ENCODE data around the gene SLBP.

SLBP gene

DNA sequence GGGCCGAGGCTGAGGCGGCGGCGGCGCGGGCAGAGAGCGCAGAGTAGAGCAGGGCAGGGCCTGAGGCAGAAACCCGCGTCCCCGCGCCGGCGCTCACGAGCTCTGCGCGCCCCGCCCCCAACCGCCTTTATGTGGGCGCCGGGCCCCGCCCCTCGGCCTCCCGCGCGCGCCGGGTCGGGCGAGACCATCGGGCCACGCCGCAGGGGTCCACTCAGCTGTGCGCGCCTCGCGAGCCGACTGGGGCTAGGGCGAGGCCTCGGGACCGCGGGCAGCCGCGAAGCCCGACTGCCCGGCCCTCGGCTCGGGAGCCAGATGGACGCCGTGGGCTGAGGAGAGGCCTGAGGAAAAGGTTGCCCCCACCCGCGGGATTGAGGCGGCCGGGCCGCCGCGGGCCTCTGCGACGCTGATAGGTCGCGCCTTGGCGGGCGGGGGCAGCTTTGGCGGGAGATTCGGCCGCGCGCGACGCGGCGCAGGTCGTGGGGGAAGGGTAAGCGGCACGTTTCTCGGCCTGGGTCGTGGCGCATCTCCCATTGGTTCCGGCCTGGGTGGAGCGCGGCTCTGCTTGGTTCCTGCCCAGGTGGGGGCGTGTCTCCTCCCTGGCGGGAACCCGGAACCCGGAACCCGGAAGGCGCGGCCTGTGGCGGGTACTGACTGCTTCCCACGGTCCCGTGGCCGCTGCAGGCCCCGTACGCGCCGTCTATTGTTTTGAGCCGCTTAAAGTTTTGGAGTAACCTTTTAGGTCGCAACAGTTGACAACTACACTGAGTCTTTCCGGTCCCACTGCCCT is at the start of gene SLBP:
SLBP (minus strand) TSS at position 104 of the 787 bp plus-strand sequence. CDS start 131 bp downstream, outside the sequence.
- Mint-ChIP-seq H3K27me3 (no peaks in the 10 kb centered on the region), H3K27ac (peak within 1 kb of the TSS; percentile 98), H3K36me3 (peaks cover 13% of the 10 kb centered on the region), H3K9me3 (ENCODE audit: low read depth) (no peaks in the 10 kb centered on the region), H3K4me3 (peak within 1 kb of the TSS; percentile 99), H3K4me1 (ENCODE audit: low read depth) (peaks cover 52% of the 10 kb centered on the region)

DNA sequence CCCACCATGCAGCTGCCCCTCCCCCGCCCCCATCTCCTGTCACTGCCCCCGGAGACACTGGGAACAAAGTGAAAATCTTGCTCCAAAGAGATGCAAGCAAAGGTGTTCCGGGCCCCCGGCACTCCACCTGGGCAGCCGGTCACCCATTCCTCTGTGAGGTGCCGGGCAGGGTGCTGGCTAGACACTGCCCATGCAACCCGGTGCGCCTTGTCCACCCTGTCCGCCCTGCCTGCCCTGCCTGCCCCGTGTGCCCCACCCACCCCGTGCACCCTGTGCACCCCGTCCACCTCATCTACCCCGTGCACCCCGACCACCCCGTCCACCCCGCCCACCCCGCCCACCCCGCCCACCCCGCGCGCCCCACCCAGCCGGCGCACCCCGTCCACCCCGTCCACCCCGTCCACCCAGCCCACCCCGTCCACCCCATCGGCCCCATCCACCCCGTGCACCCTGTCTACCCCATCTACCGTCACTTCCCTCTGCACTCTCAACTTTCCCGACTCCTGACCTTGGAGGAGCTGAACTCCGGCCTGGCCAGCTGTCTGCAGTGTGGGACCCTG is 49.1 kb upstream of the SLBP start:
- H3K4me3 Mint-ChIP-seq = no peak overlapping the region

DNA sequence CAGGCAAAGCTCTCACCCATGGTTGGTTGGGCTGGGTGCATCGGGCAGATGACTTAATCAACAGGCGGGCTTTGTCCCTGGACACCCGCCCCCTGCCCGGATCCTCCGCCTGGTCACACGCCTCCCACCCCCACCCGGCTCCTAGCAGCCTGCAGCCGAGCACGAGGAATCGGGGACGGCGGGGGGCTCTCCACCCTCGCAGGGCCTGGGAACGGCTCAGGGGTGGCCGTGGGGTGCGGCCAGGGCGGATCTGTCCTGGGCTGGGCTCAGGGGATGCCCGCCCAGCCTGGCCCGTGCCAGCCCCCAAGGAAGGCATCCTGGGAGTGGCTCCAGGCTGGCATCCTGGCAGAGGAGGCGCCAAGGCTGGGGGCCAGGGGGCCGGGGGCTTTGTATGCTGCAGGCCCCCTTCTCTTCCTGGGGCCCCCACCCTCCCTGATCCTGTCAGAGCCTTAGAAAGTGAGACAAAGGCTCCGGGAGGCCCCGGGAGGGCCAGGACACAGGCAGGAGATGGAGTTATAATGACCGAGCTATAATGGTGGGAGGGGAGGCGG is 48.5 kb upstream of the SLBP start:
- Mint-ChIP-seq H3K4me3 (no peak overlapping the region), H3K27me3 (no peaks in the 10 kb centered on the region), H3K4me1 (ENCODE audit: low read depth) (no peaks in the 10 kb centered on the region), H3K27ac (no peak overlapping the region), H3K36me3 (no peaks in the 10 kb centered on the region), H3K9me3 (ENCODE audit: low read depth) (no peaks in the 10 kb centered on the region)

More for the DNA sequence above, 49.1 kb upstream of the SLBP start:
- Mint-ChIP-seq H3K27ac (no peak overlapping the region), H3K4me1 (ENCODE audit: low read depth) (no peaks in the 10 kb centered on the region), H3K36me3 (no peaks in the 10 kb centered on the region), H3K9me3 (ENCODE audit: low read depth) (no peaks in the 10 kb centered on the region), H3K27me3 (no peaks in the 10 kb centered on the region)

DNA sequence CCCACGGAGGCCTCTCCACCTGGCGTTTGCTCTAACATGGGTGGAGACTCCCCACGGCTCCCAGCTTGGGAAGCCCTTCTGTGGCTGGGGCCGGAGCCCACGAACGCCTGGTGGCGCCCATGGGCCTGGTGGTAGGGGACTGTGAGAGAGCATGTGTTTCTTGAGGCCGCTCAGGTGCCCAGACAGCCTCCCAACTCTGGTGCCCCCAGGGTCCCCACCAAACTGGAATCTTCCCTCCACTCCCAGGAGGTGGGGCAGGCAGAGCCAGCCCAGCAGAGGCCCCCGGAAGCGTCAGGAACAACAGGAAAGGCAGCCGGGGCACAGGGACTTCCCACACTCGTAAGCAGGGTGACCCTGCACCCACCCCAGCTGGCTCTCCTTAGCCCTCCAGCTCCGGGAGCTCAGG is 47.7 kb upstream of the SLBP start:
- H3K36me3 Mint-ChIP-seq = no peaks in the 10 kb centered on the region

DNA sequence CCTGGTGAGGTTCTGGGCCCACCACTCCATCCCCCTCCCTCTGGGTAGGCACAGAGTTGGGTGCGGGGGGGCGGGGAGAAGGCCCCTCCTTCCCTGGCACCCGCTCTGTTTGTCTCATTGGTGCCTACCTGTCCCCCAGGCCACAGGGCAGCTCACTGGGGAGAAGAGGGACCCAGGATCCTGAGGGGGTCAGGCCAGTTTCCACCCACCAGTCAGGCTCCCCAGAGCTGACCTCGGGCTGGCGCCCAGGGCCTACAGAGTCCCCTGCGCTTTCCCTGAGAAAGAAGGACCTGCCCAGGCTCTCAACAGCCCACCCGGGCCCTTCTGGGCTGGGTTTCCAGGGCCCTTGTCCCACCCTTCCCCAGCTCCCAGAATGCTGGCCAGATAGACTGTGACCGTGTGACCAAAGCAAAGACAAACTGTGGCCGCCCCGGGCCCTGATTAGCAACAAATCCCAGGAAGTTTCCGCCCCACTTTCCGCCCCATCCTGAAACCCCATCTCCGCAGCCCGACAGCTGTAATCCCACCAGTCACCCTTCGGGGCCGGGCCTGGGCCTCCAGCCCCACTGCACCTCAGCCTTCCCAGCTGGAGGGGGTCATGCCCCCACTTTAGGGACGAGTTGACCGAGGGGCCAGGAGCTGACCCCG is 47.2 kb upstream of the SLBP start:
- H3K27me3 Mint-ChIP-seq = no peaks in the 10 kb centered on the region
- H3K9me3 Mint-ChIP-seq (ENCODE audit: low read depth) = no peaks in the 10 kb centered on the region
- H3K27ac Mint-ChIP-seq = no peak overlapping the region
- no peaks in the 10 kb centered on the region for H3K36me3 Mint-ChIP-seq
- H3K4me3 Mint-ChIP-seq = no peak overlapping the region
- no peaks in the 10 kb centered on the region for H3K4me1 Mint-ChIP-seq (ENCODE audit: low read depth)

More for the DNA sequence above, 47.7 kb upstream of the SLBP start:
- Mint-ChIP-seq H3K4me3 (no peak overlapping the region), H3K4me1 (ENCODE audit: low read depth) (no peaks in the 10 kb centered on the region), H3K27ac (no peak overlapping the region), H3K9me3 (ENCODE audit: low read depth) (no peaks in the 10 kb centered on the region), H3K27me3 (no peaks in the 10 kb centered on the region)

DNA sequence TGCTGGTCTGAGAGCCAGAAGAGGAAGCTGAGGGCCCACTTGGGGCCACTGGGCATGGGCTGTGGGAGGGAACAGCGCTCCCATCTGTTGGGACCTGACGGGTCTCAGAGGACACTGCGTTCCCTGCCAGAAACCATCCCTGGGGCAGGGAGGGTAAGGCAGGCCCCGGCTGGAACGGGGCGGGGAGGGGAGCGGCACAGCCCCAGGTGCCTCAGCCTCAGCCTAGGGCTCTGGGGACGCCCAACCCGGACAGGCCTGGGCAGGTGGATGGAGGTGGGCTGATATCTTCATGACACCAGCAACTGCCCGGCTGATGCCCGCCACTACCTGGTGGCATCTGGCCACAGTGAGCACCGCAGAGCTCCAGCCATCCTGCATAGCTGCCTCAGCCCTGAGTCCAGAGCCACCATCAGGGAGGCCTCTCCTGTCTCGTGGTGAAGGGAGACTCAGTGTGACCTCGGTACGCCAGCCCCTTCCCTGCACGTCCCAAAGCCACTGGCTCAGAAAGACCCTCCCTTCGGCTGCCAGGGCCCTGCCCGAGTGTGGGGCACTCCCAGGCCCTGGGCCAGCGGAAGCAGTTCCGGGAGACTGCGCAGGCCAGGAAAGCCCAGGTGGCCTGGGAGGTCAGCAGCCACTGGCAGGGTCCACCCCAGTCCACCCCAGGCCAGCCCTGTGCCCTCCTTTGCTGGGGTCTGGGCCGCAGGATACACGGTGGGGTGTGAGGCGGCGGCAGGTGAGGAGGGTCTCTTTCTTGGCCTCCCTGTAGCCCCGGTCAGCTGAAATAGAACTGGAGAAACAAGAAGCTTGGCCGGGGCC is 46.4 kb upstream of the SLBP start:
- Mint-ChIP-seq H3K9me3 (ENCODE audit: low read depth) (no peaks in the 10 kb centered on the region), H3K27me3 (no peaks in the 10 kb centered on the region), H3K27ac (no peak overlapping the region), H3K4me1 (ENCODE audit: low read depth) (no peaks in the 10 kb centered on the region), H3K36me3 (no peaks in the 10 kb centered on the region), H3K4me3 (no peak overlapping the region)

DNA sequence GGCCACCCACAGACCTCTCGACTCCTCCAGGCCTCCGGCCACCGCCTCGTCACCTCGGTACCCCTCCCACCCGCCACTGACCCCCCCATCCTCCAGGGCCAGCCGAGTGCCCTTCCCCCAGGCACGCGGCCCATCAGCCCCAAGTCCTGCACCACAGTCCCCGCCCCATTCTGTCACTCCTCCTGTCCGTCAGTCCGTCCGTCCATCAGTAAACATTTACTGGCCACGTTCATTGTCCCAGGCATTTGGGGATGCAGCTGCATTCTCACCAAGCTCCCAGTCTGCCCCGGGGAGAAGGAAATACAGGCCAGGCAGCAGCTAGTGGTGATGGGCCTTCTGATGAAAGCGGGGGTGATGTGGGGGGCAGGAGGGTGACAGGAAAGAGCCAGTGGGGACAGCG is 45.7 kb upstream of the SLBP start:
- no peaks in the 10 kb centered on the region for H3K9me3 Mint-ChIP-seq (ENCODE audit: low read depth)
- no peaks in the 10 kb centered on the region for H3K27me3 Mint-ChIP-seq
- H3K27ac Mint-ChIP-seq = no peak overlapping the region
- no peak overlapping the region for H3K4me3 Mint-ChIP-seq
- no peaks in the 10 kb centered on the region for H3K36me3 Mint-ChIP-seq
- H3K4me1 Mint-ChIP-seq (ENCODE audit: low read depth) = no peaks in the 10 kb centered on the region

DNA sequence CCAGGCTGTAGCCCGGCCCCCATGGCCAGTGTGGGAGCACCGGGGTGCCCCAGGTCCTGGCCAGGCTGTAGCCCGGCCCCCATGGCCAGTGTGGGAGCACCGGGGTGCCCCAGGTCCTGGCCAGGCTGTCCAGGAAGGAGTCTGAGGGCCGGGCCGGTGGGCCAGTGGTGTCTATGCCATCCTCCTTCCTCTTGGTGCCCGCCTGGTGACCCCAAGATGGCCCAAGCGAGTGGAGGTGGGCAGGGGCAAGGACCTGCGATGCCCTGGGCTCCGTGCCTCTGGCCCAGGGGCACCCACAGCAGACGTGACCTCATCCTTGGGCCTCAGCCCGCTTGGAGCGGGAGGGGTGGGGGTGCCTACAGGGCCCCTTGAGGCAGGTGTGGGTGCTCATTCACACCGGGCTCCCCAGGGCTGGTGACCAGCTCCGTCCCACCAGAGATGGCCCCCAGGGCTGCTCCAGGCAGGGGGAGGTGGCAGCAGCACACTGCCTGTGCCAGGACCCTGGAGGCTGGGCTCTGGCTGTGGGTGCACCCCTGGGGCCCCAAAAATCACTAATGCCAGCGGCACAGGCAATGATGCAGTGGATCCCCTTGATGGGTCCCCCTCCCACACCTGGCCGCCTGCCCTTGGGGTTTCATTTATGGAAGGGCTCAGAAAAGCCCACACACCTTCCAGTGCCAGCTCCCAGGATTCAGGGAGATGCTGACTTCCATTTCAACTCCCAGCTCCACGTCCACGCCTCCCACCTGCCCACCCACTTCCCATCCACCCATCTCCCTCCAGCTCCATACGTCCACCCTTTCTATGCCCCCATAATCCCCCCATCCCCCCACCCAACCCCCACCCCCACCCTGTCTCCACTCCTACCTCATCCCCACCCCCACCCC is 45.0 kb upstream of the SLBP start:
- no peaks in the 10 kb centered on the region for H3K36me3 Mint-ChIP-seq
- no peaks in the 10 kb centered on the region for H3K9me3 Mint-ChIP-seq (ENCODE audit: low read depth)
- H3K4me1 Mint-ChIP-seq (ENCODE audit: low read depth) = no peaks in the 10 kb centered on the region
- no peak overlapping the region for H3K4me3 Mint-ChIP-seq
- no peaks in the 10 kb centered on the region for H3K27me3 Mint-ChIP-seq
- no peak overlapping the region for H3K27ac Mint-ChIP-seq

DNA sequence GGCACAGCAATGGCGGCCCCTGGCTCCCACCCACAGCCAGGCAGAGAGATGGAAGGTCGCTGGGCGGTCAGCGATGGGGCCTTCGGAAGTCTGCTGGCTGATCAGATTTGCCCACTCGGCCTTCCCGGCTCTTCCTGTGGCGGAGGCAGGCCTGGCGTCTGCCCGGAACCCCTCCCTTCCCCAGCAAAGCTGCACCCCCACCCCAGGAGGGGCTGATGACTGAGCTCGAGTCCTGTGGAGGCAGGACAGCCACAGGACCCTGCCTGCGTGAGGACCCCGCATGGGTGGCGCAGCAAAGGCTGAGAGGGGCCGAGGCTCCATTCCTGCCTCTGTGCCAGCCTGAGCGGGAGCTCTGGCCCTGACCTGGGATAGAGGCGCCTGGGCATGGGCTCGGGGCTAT is 44.0 kb upstream of the SLBP start:
- H3K27me3 Mint-ChIP-seq = no peaks in the 10 kb centered on the region
- H3K27ac Mint-ChIP-seq = no peak overlapping the region
- no peak overlapping the region for H3K4me3 Mint-ChIP-seq
- no peaks in the 10 kb centered on the region for H3K9me3 Mint-ChIP-seq (ENCODE audit: low read depth)
- H3K4me1 Mint-ChIP-seq (ENCODE audit: low read depth) = no peaks in the 10 kb centered on the region
- H3K36me3 Mint-ChIP-seq = no peaks in the 10 kb centered on the region

DNA sequence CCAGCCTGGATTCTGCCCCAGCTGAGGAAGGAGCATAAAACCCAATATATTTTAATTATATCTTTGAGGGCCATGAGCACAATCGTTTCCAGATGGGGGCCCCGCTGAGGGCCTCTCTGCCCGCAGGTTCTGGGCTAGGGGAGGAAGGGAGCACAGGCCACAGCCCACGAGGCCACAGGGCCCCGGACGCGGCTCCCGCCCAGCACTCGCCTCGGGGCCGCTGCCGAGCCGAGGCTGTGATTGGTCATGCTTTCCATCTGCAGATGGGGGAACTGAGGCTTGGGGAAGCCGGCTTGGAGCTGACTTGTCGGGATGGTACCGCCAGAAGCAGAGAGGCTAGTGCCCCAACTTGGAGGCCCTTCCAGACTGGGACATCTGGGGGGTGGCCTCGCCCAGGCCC is 43.2 kb upstream of the SLBP start:
- no peaks in the 10 kb centered on the region for H3K27me3 Mint-ChIP-seq
- H3K9me3 Mint-ChIP-seq (ENCODE audit: low read depth) = no peaks in the 10 kb centered on the region
- no peak overlapping the region for H3K27ac Mint-ChIP-seq
- H3K4me3 Mint-ChIP-seq = no peak overlapping the region
- no peaks in the 10 kb centered on the region for H3K36me3 Mint-ChIP-seq
- no peaks in the 10 kb centered on the region for H3K4me1 Mint-ChIP-seq (ENCODE audit: low read depth)

DNA sequence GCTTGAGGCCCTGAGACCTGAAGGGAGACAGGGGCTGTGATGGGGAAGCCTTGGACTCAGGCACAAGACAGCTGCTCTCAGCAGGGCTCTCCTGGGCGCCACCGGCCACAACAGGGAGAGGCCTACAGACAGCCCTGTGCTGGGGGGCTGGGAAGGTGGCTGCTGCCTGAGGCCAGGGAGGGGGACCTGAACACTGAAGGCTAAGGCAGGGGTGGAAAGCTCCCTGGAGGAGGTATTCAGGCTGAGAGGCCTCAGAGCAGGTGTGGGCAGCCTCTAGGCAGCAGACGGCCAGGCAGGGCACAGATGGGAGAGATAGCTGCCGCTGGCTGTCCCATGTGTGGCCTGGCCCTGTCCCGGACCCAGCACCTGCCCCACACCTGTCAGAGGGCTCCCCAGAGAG is 42.2 kb upstream of the SLBP start:
- Mint-ChIP-seq H3K9me3 (ENCODE audit: low read depth) (no peaks in the 10 kb centered on the region), H3K4me1 (ENCODE audit: low read depth) (no peaks in the 10 kb centered on the region), H3K27me3 (no peaks in the 10 kb centered on the region), H3K4me3 (no peak overlapping the region), H3K27ac (no peak overlapping the region), H3K36me3 (no peaks in the 10 kb centered on the region)

DNA sequence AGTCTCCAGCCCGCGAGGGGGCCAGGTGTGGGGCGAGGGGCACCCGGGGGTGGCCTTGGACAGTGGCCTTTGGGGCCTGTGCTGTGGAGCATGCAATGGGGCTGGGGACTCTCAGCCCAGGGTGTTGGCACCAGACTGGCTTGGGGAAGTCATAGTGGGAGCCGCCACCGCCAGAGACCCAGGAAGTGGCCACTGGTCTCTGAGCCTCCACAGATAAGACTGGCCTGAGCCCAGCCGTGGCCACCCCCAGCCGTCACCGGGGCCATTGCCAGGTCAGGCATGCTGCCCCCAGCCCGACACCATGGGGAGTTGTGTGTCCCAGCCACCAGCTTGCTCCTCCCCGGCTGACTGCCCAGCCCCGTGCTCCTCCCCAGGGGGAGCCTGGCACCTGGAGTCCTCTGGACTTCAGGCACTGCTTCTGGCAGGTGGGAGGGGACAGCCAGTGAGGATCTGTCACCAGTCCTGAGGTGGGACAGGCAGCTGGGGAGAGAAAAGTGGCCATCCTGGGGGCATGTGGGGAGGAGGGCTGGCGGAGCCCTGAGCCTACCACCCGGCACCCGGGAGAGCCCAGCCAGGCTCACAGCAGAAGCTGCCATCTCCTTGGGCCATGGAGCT is 41.7 kb upstream of the SLBP start:
- no peaks in the 10 kb centered on the region for H3K4me1 Mint-ChIP-seq (ENCODE audit: low read depth)
- H3K27ac Mint-ChIP-seq = no peak overlapping the region
- no peaks in the 10 kb centered on the region for H3K36me3 Mint-ChIP-seq
- H3K27me3 Mint-ChIP-seq = no peaks in the 10 kb centered on the region
- H3K4me3 Mint-ChIP-seq = no peak overlapping the region
- no peaks in the 10 kb centered on the region for H3K9me3 Mint-ChIP-seq (ENCODE audit: low read depth)

DNA sequence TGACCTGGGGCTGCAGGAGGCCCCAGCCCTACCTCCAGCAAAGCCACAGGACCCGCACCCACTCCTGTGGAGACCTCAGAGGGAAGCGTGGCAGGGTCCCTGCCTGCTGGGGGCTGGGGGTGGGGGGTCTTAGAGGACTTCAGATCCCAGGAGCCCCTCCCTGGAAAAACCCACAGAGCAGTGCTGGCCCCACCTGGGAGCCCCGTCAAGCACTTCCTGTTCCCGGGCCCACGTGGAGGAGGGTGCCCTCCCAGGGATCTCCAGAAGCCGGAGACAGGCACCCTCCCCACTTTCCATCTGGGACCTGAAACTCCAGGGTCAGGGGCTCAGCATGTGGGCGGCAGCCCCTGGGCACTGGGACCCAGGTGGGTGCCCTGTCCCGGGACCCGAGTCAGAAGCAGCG is 41.2 kb upstream of the SLBP start:
- Mint-ChIP-seq H3K27ac (no peak overlapping the region), H3K4me3 (no peak overlapping the region), H3K36me3 (no peaks in the 10 kb centered on the region), H3K4me1 (ENCODE audit: low read depth) (no peaks in the 10 kb centered on the region), H3K27me3 (no peaks in the 10 kb centered on the region), H3K9me3 (ENCODE audit: low read depth) (no peaks in the 10 kb centered on the region)
